AG04450 (cell line): ENCODE measurements around the gene PRKCQ. TPM values are rescaled to one million over a fixed set of nuclear protein-coding genes. Genes with fewer than 3 reads are reported as not detected.

ENCODE experiments used
- CTCF ChIA-PET: fragments of 300-600, 350-600 bp; formaldehyde crosslinking; extraction: SDS; loops from one replicate; lab custom pipeline; 2022; ENCODE audit warnings: antibody characterized with exemption, inconsistent platforms; lab: Charles Lee
- POLR2A ChIA-PET: fragments of 350-600 bp; formaldehyde crosslinking; extraction: SDS; loops from one replicate; lab custom pipeline; 2021; ENCODE audit warnings: antibody characterized with exemption, inconsistent platforms; lab: Yijun Ruan, JAX
- DNase-seq: peaks from one replicate; pipeline ENCODE4 v3.0.0-alpha.2; 2011; ENCODE audit warnings: low read depth, low spot score
- H3K27ac ChIP-seq: one replicate; pipeline ENCODE4 v1.5.1; 2012; ENCODE audit warnings: low read depth, low read length, control low read depth
- H3K27me3 ChIP-seq: one replicate; pipeline ENCODE4 v1.6.0; 2012; ENCODE audit warnings: low read length; ENCODE audit not compliant: control insufficient read depth, insufficient read depth
- H3K4me3 ChIP-seq: 2 replicates; pipeline ENCODE4 v1.5.1; 2011; ENCODE audit warnings: mild to moderate bottlenecking, low read depth, low read length, control low read depth
- H3K9me3 ChIP-seq: 2 replicates; pipeline ENCODE4 v1.5.1; 2012; ENCODE audit warnings: low read length; ENCODE audit not compliant: control insufficient read depth, insufficient read depth
- CTCF ChIP-seq: IDR thresholded peaks from 2 replicates; pipeline ENCODE4 v1.5.1; 2011; ENCODE audit warnings: low read depth, low read length, control low read depth, inconsistent platforms
- polyA plus RNA-seq: library from polyadenylated mRNA; depleted of rRNA; stranded (reverse); fragments of >200 nt; gene quantifications from 2 replicates; pipeline ENCODE4 v1.2.3, GENCODE V29; 2011

PRKCQ gene
- polyA plus RNA-seq, 1 experiment, result 0.10 TPM

- no peak for DNase-seq
Observed at GRCh38 chr10:6386960-6387359, 193.1 kb downstream of the PRKCQ start.

GRCh38 chr10:6386346-6386745, 193.7 kb downstream of the PRKCQ start:
- DNase-seq, result no peak
- ChIA-PET CTCF (interaction anchor here (1.6 kb wide), 1 partner anchor 16 kb away, joined by 14 read pairs; no protein-coding TSS in a partner anchor), POLR2A (interaction anchor here (0.5 to 1.7 kb wide), 4 partner anchors 10 to 525 kb away, joined by 3 to 6 read pairs (median 4); no protein-coding TSS in a partner anchor)
- no peak for TF ChIP-seq CTCF
- Histone ChIP-seq H3K27ac (no peak overlapping the region), H3K9me3 (peaks cover 9% of the 10 kb centered on the region), H3K27me3 (no peaks in the 10 kb centered on the region), H3K4me3 (no peak overlapping the region)

More at GRCh38 chr10:6386960-6387359, 193.1 kb downstream of the PRKCQ start:
- Histone ChIP-seq H3K27ac (no peak overlapping the region), H3K4me3 (no peak overlapping the region), H3K27me3 (no peaks in the 10 kb centered on the region), H3K9me3 (peaks cover 10% of the 10 kb centered on the region)
- TF ChIP-seq CTCF, result no peak
- POLR2A ChIA-PET, result interaction anchor here (1.7 kb wide), 1 partner anchor 12 kb away, joined by 4 read pairs; no protein-coding TSS in a partner anchor
- CTCF ChIA-PET, result interaction anchor here (0.7 to 2.5 kb wide), 2 partner anchors 15 to 41 kb away, joined by 3 to 17 read pairs; no protein-coding TSS in a partner anchor

- DNase-seq, result no peak
- CTCF ChIA-PET, result interaction anchor here (1.6 kb wide), 1 partner anchor 16 kb away, joined by 14 read pairs; no protein-coding TSS in a partner anchor
- Histone ChIP-seq H3K27me3 (no peaks in the 10 kb centered on the region), H3K27ac (no peak overlapping the region), H3K9me3 (peaks cover 6% of the 10 kb centered on the region), H3K4me3 (no peak overlapping the region)
- no peak for TF ChIP-seq CTCF
- POLR2A ChIA-PET, result interaction anchor here (0.5 to 1.7 kb wide), 5 partner anchors 10 to 524 kb away, joined by 3 to 6 read pairs (median 4); partner anchors contain the start of gene PFKFB3
Observed at GRCh38 chr10:6385665-6386064, 194.4 kb downstream of the PRKCQ start.

- CTCF ChIA-PET, result interaction anchor here (1.6 to 2.8 kb wide), 2 partner anchors 16 to 17 kb away, joined by 11 to 14 read pairs; no protein-coding TSS in a partner anchor
- Histone ChIP-seq H3K27me3 (no peaks in the 10 kb centered on the region), H3K27ac (no peak overlapping the region), H3K9me3 (peaks cover 14% of the 10 kb centered on the region), H3K4me3 (no peak overlapping the region)
- POLR2A ChIA-PET, result interaction anchor here (1.0 kb wide), 1 partner anchor 182 kb away, joined by 4 read pairs; the partner anchor contains the start of gene PFKFB3
- TF ChIP-seq CTCF, result no peak
- DNase-seq, result no peak
Observed at GRCh38 chr10:6384847-6385246, 195.2 kb downstream of the PRKCQ start.

GRCh38 chr10:6384031-6384430, 196.0 kb downstream of the PRKCQ start:
- no peak for DNase-seq
- peaks cover under 1% of the 10 kb centered on the region for H3K27me3 ChIP-seq
- TF ChIP-seq CTCF, result no peak
- H3K4me3 ChIP-seq, result no peak overlapping the region
- H3K9me3 ChIP-seq, result peaks cover 14% of the 10 kb centered on the region
- ChIA-PET CTCF (interaction anchor here (2.8 kb wide), 1 partner anchor 17 kb away, joined by 11 read pairs; no protein-coding TSS in a partner anchor), POLR2A (no interaction called here)
- no peak overlapping the region for H3K27ac ChIP-seq
